H9 (cell line): ENCODE results near the gene ERGIC3. TPM values are rescaled to one million over a fixed set of nuclear protein-coding genes. Genes with fewer than 3 reads are reported as not detected.

Experiments used
- DNase-seq: peaks from one replicate; pipeline ENCODE4 v3.0.0-alpha.2; 2017
- H2AFZ ChIP-seq: one replicate; pipeline ENCODE4 v1.6.1; 2013; ENCODE audit warnings: mild to moderate bottlenecking, low read length, control low read depth, moderate library complexity
- H2AK5ac ChIP-seq: 2 replicates; pipeline ENCODE4 v1.6.1; 2013; ENCODE audit warnings: low read length, control low read depth, mixed read lengths; ENCODE audit not compliant: insufficient read length
- H2BK120ac ChIP-seq: one replicate; pipeline ENCODE4 v1.6.1; 2013; ENCODE audit warnings: low read depth, mild to moderate bottlenecking, low read length, control low read depth, inconsistent platforms; ENCODE audit not compliant: poor library complexity, severe bottlenecking
- H2BK12ac ChIP-seq: 2 replicates; pipeline ENCODE4 v1.6.1; 2013; ENCODE audit warnings: low read length, control low read depth, mixed read lengths, low read depth; ENCODE audit not compliant: insufficient read length
- H2BK15ac ChIP-seq: 2 replicates; pipeline ENCODE4 v1.6.1; 2013; ENCODE audit warnings: low read depth, low read length, control low read depth
- H2BK20ac ChIP-seq: one replicate; pipeline ENCODE4 v1.6.1; 2013; ENCODE audit warnings: low read depth, mild to moderate bottlenecking, low read length, control low read depth, inconsistent platforms; ENCODE audit not compliant: poor library complexity, severe bottlenecking
- H2BK5ac ChIP-seq: 2 replicates; pipeline ENCODE4 v1.6.1; 2013; ENCODE audit warnings: low read length, control low read depth, mixed read lengths; ENCODE audit not compliant: insufficient read length
- H3K14ac ChIP-seq: 2 replicates; pipeline ENCODE4 v1.6.1; 2013; ENCODE audit warnings: low read length, control low read depth; ENCODE audit not compliant: insufficient read depth
- H3K18ac ChIP-seq: 2 replicates; pipeline ENCODE4 v1.6.1; 2013; ENCODE audit warnings: low read depth, mild to moderate bottlenecking, mixed read lengths, low read length, control low read depth; ENCODE audit not compliant: insufficient read length
- H3K23ac ChIP-seq: 2 replicates; pipeline ENCODE4 v1.6.1; 2013; ENCODE audit warnings: low read length, control low read depth, mixed read lengths, low read depth; ENCODE audit not compliant: insufficient read length
- H3K23me2 ChIP-seq: 2 replicates; pipeline ENCODE4 v1.6.1; 2013; ENCODE audit warnings: low read depth, mild to moderate bottlenecking, mixed read lengths, low read length, control low read depth; ENCODE audit not compliant: insufficient read length, poor library complexity, severe bottlenecking
- H3K27ac ChIP-seq: 2 replicates; pipeline ENCODE4 v1.5.1; 2013; ENCODE audit warnings: low read length, control low read depth, mixed read lengths, low read depth; ENCODE audit not compliant: insufficient read length
- H3K27me3 ChIP-seq: 2 replicates; pipeline ENCODE4 v1.6.1; 2013; ENCODE audit warnings: low read length, control low read depth, inconsistent platforms; ENCODE audit not compliant: insufficient read depth
- H3K4ac ChIP-seq: 2 replicates; pipeline ENCODE4 v1.6.1; 2013; ENCODE audit warnings: low read depth, mild to moderate bottlenecking, control low read depth, inconsistent platforms, low read length, moderate library complexity
- H3K4me1 ChIP-seq: 2 replicates; pipeline ENCODE4 v1.6.1; 2013; ENCODE audit warnings: low read length, control low read depth, inconsistent platforms; ENCODE audit not compliant: insufficient read depth
- H3K4me2 ChIP-seq: 2 replicates; pipeline ENCODE4 v1.6.1; 2013; ENCODE audit warnings: low read length, control low read depth, mixed read lengths; ENCODE audit not compliant: insufficient read length, insufficient read depth
- H3K56ac ChIP-seq: 2 replicates; pipeline ENCODE4 v1.6.1; 2013; ENCODE audit warnings: low read depth, mild to moderate bottlenecking, mixed read lengths, low read length, control low read depth; ENCODE audit not compliant: insufficient read length
- H3K79me1 ChIP-seq: 2 replicates; pipeline ENCODE4 v1.6.1; 2013; ENCODE audit warnings: low read depth, mild to moderate bottlenecking, moderate library complexity, low read length, control low read depth, inconsistent platforms; ENCODE audit not compliant: insufficient read depth, poor library complexity, severe bottlenecking
- H3K79me2 ChIP-seq: 2 replicates; pipeline ENCODE4 v1.6.1; 2013; ENCODE audit warnings: low read length, control low read depth, inconsistent platforms; ENCODE audit not compliant: insufficient read depth
- H3K9ac ChIP-seq: 2 replicates; pipeline ENCODE4 v1.6.1; 2013; ENCODE audit warnings: low read length, control low read depth, mixed read lengths; ENCODE audit not compliant: insufficient read length; ENCODE audit errors: extremely low read depth
- H3K9me3 ChIP-seq: one replicate; pipeline ENCODE4 v1.6.1; 2013; ENCODE audit warnings: low read depth, low read length, inconsistent platforms; ENCODE audit not compliant: control insufficient read depth
- H3T11ph ChIP-seq: one replicate; pipeline ENCODE4 v1.6.1; 2013; ENCODE audit warnings: mild to moderate bottlenecking, low read length, control low read depth, inconsistent platforms
- H4K20me1 ChIP-seq: one replicate; pipeline ENCODE4 v1.6.1; 2013; ENCODE audit not compliant: control insufficient read depth, insufficient read length, insufficient read depth
- H4K5ac ChIP-seq: 2 replicates; pipeline ENCODE4 v1.6.1; 2013; ENCODE audit warnings: low read depth, mild to moderate bottlenecking, mixed read lengths, low read length, control low read depth; ENCODE audit not compliant: insufficient read length
- H4K8ac ChIP-seq: replicated peaks from 2 replicates; pipeline ENCODE4 v1.6.1; 2013; ENCODE audit warnings: low read length, control low read depth, mixed read lengths, low read depth; ENCODE audit not compliant: insufficient read length
- H4K91ac ChIP-seq: 2 replicates; pipeline ENCODE4 v1.6.1; 2013; ENCODE audit warnings: low read depth, mild to moderate bottlenecking, moderate library complexity, mixed read lengths, low read length, control low read depth; ENCODE audit not compliant: insufficient read length
- H3K27ac Mint-ChIP-seq, 3 experiments: 2 replicates in 2 of 3; 3 replicates in 1 of 3; pipeline ENCODE4 v1.8.0; 2020 to 2021; ENCODE audit warnings: mixed read lengths in 3 of 3, mild to moderate bottlenecking in 1 of 3, moderate library complexity in 1 of 3
- H3K27me3 Mint-ChIP-seq: 2 replicates; pipeline ENCODE4 v1.8.0; 2021; ENCODE audit warnings: low read depth, mild to moderate bottlenecking, moderate library complexity, mixed read lengths
- H3K36me3 Mint-ChIP-seq, 3 experiments: 2 replicates in 2 of 3; 3 replicates in 1 of 3; pipeline ENCODE4 v1.8.0; 2020 to 2021; ENCODE audit warnings: low read depth in 3 of 3, mixed read lengths in 3 of 3; ENCODE audit not compliant: insufficient read depth in 1 of 3
- H3K4me1 Mint-ChIP-seq, 2 experiments: 2 replicates each; pipeline ENCODE4 v1.8.0; 2020; ENCODE audit warnings: mixed read lengths in 2 of 2
- H3K4me3 Mint-ChIP-seq, 2 experiments: 2 replicates in 1 of 2; 3 replicates in 1 of 2; pipeline ENCODE4 v1.8.0; 2020 to 2021; ENCODE audit warnings: mild to moderate bottlenecking in 2 of 2, mixed read lengths in 2 of 2, moderate library complexity in 1 of 2
- H3K9me3 Mint-ChIP-seq, 2 experiments: 2 replicates in 1 of 2; 3 replicates in 1 of 2; pipeline ENCODE4 v1.8.0; 2020; ENCODE audit warnings: mild to moderate bottlenecking in 2 of 2, mixed read lengths in 2 of 2, moderate library complexity in 1 of 2
- CTCF ChIP-seq: fragments of 200-600 bp; sonication (generic); conservative IDR thresholded peaks from 3 replicates; pipeline ENCODE4 v1.8.0; 2021; ENCODE audit warnings: antibody characterized with exemption, mild to moderate bottlenecking
- WGBS: extraction: QIAGEN DNeasy Blood & Tissue Kit; methylation state at CpG from one replicate; pipeline ENCODE4 v1.1.7; 2013; ENCODE audit warnings: missing lambda C conversion rate, low lambda C conversion rate, mixed read lengths; ENCODE audit not compliant: insufficient read length; ENCODE audit errors: extremely low coverage; 5-methylcytosine and 5-hydroxymethylcytosine counted together
- long read RNA-seq: library from polyadenylated mRNA; unstranded; transcript quantifications from one replicate; pipeline ENCODE4 v2.0.0, GENCODE V29; 2020
- total RNA-seq: library from RNA; stranded (reverse); gene quantifications from 2 replicates; pipeline ENCODE4 v1.2.1, GENCODE V29; 2021

The ERGIC3 gene
- 187 and 188 TPM in 2 replicates for total RNA-seq
- long read RNA-seq, transcript ERGIC3-202 (13 exons, 1,359 nt) = major isoform, 718 of 906 reads
- long read RNA-seq, partial matches to known transcripts = 150 of 906 reads
- long read RNA-seq, other reads (novel, unspliced or antisense) = 37 of 906 reads

- peak within 1 kb of the TSS; percentile 67 for H3K9ac ChIP-seq
- TF ChIP-seq CTCF = peak; percentile 31; the same call in 1 of the 3 replicates
- H3K14ac ChIP-seq = peak within 1 kb of the TSS; percentile 86
- H4K8ac ChIP-seq = no peak within 1 kb of the TSS
- no peaks in the 10 kb centered on the region for H3K79me2 ChIP-seq
- H4K91ac ChIP-seq = no peak within 1 kb of the TSS
- H3K18ac ChIP-seq = peak within 1 kb of the TSS; percentile 80
- no peak within 1 kb of the TSS for H2AK5ac ChIP-seq
- H3K4me2 ChIP-seq = peak within 1 kb of the TSS; percentile 86
- no peak within 1 kb of the TSS for H4K5ac ChIP-seq
- H3K79me1 ChIP-seq = no peaks in the 10 kb centered on the region
- no peak within 1 kb of the TSS for H3K23ac ChIP-seq
- Mint-ChIP-seq H3K27ac (peak within 1 kb of the TSS; percentile 75 to 97 (median 93)), H3K9me3 (no peaks in the 10 kb centered on the region), H3K36me3 (peaks cover 7 to 16% (median 15%) of the 10 kb centered on the region in 3 experiments; a peak in 6 of 7 replicates), H3K4me3 (peak within 1 kb of the TSS; percentile 89 to 90), H3K4me1 (peaks cover 15 to 20% of the 10 kb centered on the region in 2 experiments), H3K27me3 (no peaks in the 10 kb centered on the region)
- H3K9me3 ChIP-seq = no peaks in the 10 kb centered on the region
- H2BK5ac ChIP-seq = no peak within 1 kb of the TSS
- DNase-seq = peak; percentile 99
- no peak within 1 kb of the TSS for H3K27ac ChIP-seq
- H3K4ac ChIP-seq = no peak within 1 kb of the TSS
- H3K23me2 ChIP-seq = peaks cover 10% of the 10 kb centered on the region
- no peak within 1 kb of the TSS for H2BK120ac ChIP-seq
- H3K4me1 ChIP-seq = peaks cover 2% of the 10 kb centered on the region; the same call in 1 of the 2 replicates
- WGBS = no CpG with 5 or more reads among the region's 57 CpGs
- no peak within 1 kb of the TSS for H2BK12ac ChIP-seq
- H3K27me3 ChIP-seq = no peaks in the 10 kb centered on the region
- no peak within 1 kb of the TSS for H2BK15ac ChIP-seq
- no peaks in the 10 kb centered on the region for H4K20me1 ChIP-seq
- no peak within 1 kb of the TSS for H2BK20ac ChIP-seq
- no peak within 1 kb of the TSS for H3K56ac ChIP-seq
- H2AFZ ChIP-seq = no peak within 1 kb of the TSS
- no peak within 1 kb of the TSS for H3T11ph ChIP-seq
These were observed at the start of gene ERGIC3 for GRCh38 chr20:35541783-35542662. TSS of gene ERGIC3 (plus strand) at chr20:35542078. CDS start at chr20:35542098, 20 bp downstream.
